GM23338 (cell line): ENCODE results near the gene TNS3. TPM values are rescaled to one million over a fixed set of nuclear protein-coding genes. Genes with fewer than 3 reads are reported as not detected.

Experiments used
- ATAC-seq: fragments of 200-7000 bp; cut with Tn5 transposase; 3 replicates; pipeline ENCODE4 v1.9.1; 2020
- DNase-seq: peaks from one replicate; pipeline ENCODE4 v3.0.0-alpha.2; 2015; ENCODE audit warnings: low spot score
- H2AFZ ChIP-seq: fragments of 200-600 bp; sonication (generic); 2 replicates; pipeline ENCODE4 v1.8.0; 2016; ENCODE audit warnings: antibody characterized with exemption, mild to moderate bottlenecking, moderate library complexity
- H3F3A ChIP-seq: fragments of 200-600 bp; sonication (generic); replicated peaks from 2 replicates; pipeline ENCODE4 v1.8.0; 2017; ENCODE audit warnings: antibody characterized with exemption, mixed run types, low read depth
- H3K27ac ChIP-seq: fragments of 200-600 bp; sonication (generic); 2 replicates; pipeline ENCODE4 v1.6.1; 2016; ENCODE audit warnings: low read depth
- H3K27me3 ChIP-seq: fragments of 200-600 bp; sonication (generic); 2 replicates; pipeline ENCODE4 v1.8.0; 2016; ENCODE audit warnings: mild to moderate bottlenecking, mixed run types, moderate library complexity; ENCODE audit not compliant: insufficient read depth
- H3K36me3 ChIP-seq: fragments of 200-600 bp; sonication (generic); 2 replicates; pipeline ENCODE4 v1.8.0; 2016; ENCODE audit warnings: mild to moderate bottlenecking; ENCODE audit not compliant: insufficient read depth
- H3K4me1 ChIP-seq: fragments of 200-600 bp; sonication (generic); 2 replicates; pipeline ENCODE4 v1.8.0; 2016; ENCODE audit warnings: mild to moderate bottlenecking, moderate library complexity; ENCODE audit not compliant: insufficient read depth
- H3K4me2 ChIP-seq: fragments of 200-600 bp; sonication (generic); 2 replicates; pipeline ENCODE4 v1.7.1; 2017; ENCODE audit warnings: mixed run types
- H3K4me3 ChIP-seq: fragments of 200-600 bp; sonication (generic); 2 replicates; pipeline ENCODE4 v1.6.1; 2016; ENCODE audit warnings: mixed run types
- H3K79me2 ChIP-seq: fragments of 200-600 bp; sonication (generic); replicated peaks from 2 replicates; pipeline ENCODE4 v1.8.0; 2017; ENCODE audit warnings: mild to moderate bottlenecking; ENCODE audit not compliant: insufficient read depth
- H3K9me2 ChIP-seq: fragments of 200-600 bp; sonication (generic); 2 replicates; pipeline ENCODE4 v1.8.0; 2017; ENCODE audit not compliant: insufficient read depth
- H4K20me1 ChIP-seq: fragments of 200-600 bp; sonication (generic); replicated peaks from 2 replicates; pipeline ENCODE4 v1.8.0; 2017; ENCODE audit warnings: mild to moderate bottlenecking; ENCODE audit not compliant: insufficient read depth
- H3K27ac Mint-ChIP-seq: 2 replicates; pipeline ENCODE4 v1.8.0; 2020; ENCODE audit warnings: inconsistent platforms, mild to moderate bottlenecking, moderate library complexity, mixed read lengths
- H3K27me3 Mint-ChIP-seq: 3 replicates; pipeline ENCODE4 v1.8.0; 2022; ENCODE audit warnings: low read depth, mild to moderate bottlenecking, moderate library complexity, mixed read lengths, inconsistent platforms; ENCODE audit not compliant: insufficient read depth, poor library complexity
- H3K36me3 Mint-ChIP-seq: 3 replicates; pipeline ENCODE4 v1.8.0; 2021; ENCODE audit warnings: low read depth, mild to moderate bottlenecking, inconsistent platforms, moderate library complexity, mixed read lengths
- H3K4me1 Mint-ChIP-seq: 3 replicates; pipeline ENCODE4 v1.8.0; 2020; ENCODE audit warnings: mild to moderate bottlenecking, inconsistent platforms, mixed read lengths
- H3K4me3 Mint-ChIP-seq: 3 replicates; pipeline ENCODE4 v1.8.0; 2021; ENCODE audit warnings: moderate library complexity, mild to moderate bottlenecking, inconsistent platforms, mixed read lengths
- H3K9me3 Mint-ChIP-seq: 3 replicates; pipeline ENCODE4 v1.8.0; 2020; ENCODE audit warnings: moderate library complexity, mild to moderate bottlenecking, inconsistent platforms, mixed read lengths
- CREB1 ChIP-seq: fragments of 250-450 bp; sonication (Bioruptor Pico); IDR thresholded peaks from 2 replicates; pipeline ENCODE4 v1.5.0; 2020; ENCODE audit warnings: low read depth, mild to moderate bottlenecking, moderate library complexity
- EZH2 ChIP-seq: fragments of 200-600 bp; sonication (generic); IDR thresholded peaks from one replicate; pipeline ENCODE4 v1.8.0; 2017; ENCODE audit warnings: antibody characterized with exemption, mild to moderate bottlenecking, low read depth; ENCODE audit not compliant: unreplicated experiment
- EZH2phosphoT487 ChIP-seq: fragments of 200-600 bp; sonication (generic); IDR thresholded peaks from one replicate; pipeline ENCODE4 v1.8.1; 2018; ENCODE audit warnings: antibody characterized with exemption; ENCODE audit not compliant: unreplicated experiment
- JUNB ChIP-seq: IDR thresholded peaks from one replicate; pipeline ENCODE4 v1.6.1; 2016; ENCODE audit warnings: antibody characterized with exemption; ENCODE audit not compliant: unreplicated experiment
- NANOG ChIP-seq: IDR thresholded peaks from 2 replicates; pipeline ENCODE4 v1.6.1; 2016; ENCODE audit warnings: antibody characterized with exemption, borderline replicate concordance
- POLR2AphosphoS5 ChIP-seq: IDR thresholded peaks from 2 replicates; pipeline ENCODE4 v1.6.1; 2016; ENCODE audit warnings: antibody characterized with exemption, low read depth
- REST ChIP-seq: IDR thresholded peaks from one replicate; pipeline ENCODE4 v1.6.1; 2018; ENCODE audit warnings: antibody characterized with exemption; ENCODE audit not compliant: unreplicated experiment
- STAT1 ChIP-seq: IDR thresholded peaks from one replicate; pipeline ENCODE4 v1.6.1; 2016; ENCODE audit warnings: antibody characterized with exemption; ENCODE audit not compliant: unreplicated experiment
- ZNF114 ChIP-seq: fragments of 250-450 bp; sonication (Bioruptor Pico); IDR thresholded peaks from 2 replicates; pipeline ENCODE4 v1.5.0; 2020; ENCODE audit warnings: mild to moderate bottlenecking, moderate library complexity
- ZNF331 ChIP-seq: fragments of 250-450 bp; sonication (Bioruptor Pico); IDR thresholded peaks from 2 replicates; pipeline ENCODE4 v1.5.0; 2020; ENCODE audit warnings: low read depth, mild to moderate bottlenecking, moderate library complexity
- ZNF462 ChIP-seq: fragments of 250-450 bp; sonication (Bioruptor Pico); IDR thresholded peaks from 2 replicates; pipeline ENCODE4 v1.5.0; 2020; ENCODE audit warnings: mild to moderate bottlenecking, moderate library complexity
- polyA plus RNA-seq: library from polyadenylated mRNA; unstranded; fragments of >200 nt; fragmentation: Nextera tagmentation; extraction: Ambion mirVana; gene quantifications from 2 replicates; pipeline ENCODE4 v1.2.1, GENCODE V29; 2016
- total RNA-seq: library from RNA; depleted of rRNA; stranded (reverse); fragments of >200 nt; shearing (Covaris generic); gene quantifications from 2 replicates; pipeline ENCODE4 v1.2.3, GENCODE V29; 2014
- TF ChIP-seq, protein P1 (sequence below): IDR thresholded peaks from 2 replicates; pipeline ENCODE4 v1.6.1; 2016; ENCODE audit warnings: antibody characterized with exemption
- TF ChIP-seq, protein P2 (sequence below), 2 experiments: fragments of 200-600 bp in 1 of 2; sonication (generic) in 1 of 2; conservative IDR thresholded peaks; 2 replicates each; pipeline versions ENCODE4 v1.5.1 to v1.6.1; 2016 to 2017; ENCODE audit warnings: antibody characterized with exemption in 2 of 2, low read depth in 2 of 2, mild to moderate bottlenecking in 2 of 2, moderate library complexity in 1 of 2

TNS3 gene
- total and polyA plus RNA-seq, 2 experiments from 2014 or later: 6.2 to 28.7 TPM

DNA sequence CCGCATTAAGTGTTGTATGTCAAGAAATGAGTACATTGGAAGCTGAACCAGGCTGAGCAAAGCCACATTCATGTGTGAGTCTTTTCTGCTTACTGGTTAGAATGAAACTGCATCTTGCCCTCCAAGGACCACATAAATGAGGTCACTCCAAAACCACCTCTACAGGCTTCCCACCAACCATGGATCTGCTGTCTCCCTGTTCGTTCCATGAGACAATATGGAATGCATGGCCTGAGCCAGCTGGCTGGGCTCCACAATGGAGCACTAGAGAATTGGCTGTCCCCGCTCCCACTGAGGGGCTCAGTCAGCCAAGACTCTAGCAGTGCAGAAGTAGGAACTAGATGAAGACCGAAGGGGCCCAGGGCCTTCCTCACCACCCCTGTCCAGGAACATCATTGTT is 120.8 kb downstream of the TNS3 start:
- TF ChIP-seq REST: no peak
- no peak for TF ChIP-seq ZNF331 (CRISPR knock-in tag)
- TF ChIP-seq, protein P1, sequence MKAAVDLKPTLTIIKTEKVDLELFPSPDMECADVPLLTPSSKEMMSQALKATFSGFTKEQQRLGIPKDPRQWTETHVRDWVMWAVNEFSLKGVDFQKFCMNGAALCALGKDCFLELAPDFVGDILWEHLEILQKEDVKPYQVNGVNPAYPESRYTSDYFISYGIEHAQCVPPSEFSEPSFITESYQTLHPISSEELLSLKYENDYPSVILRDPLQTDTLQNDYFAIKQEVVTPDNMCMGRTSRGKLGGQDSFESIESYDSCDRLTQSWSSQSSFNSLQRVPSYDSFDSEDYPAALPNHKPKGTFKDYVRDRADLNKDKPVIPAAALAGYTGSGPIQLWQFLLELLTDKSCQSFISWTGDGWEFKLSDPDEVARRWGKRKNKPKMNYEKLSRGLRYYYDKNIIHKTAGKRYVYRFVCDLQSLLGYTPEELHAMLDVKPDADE: no peak
- TF ChIP-seq ZNF114 (CRISPR knock-in tag): no peak
- no peak for TF ChIP-seq POLR2AphosphoS5
- TF ChIP-seq, protein P2, sequence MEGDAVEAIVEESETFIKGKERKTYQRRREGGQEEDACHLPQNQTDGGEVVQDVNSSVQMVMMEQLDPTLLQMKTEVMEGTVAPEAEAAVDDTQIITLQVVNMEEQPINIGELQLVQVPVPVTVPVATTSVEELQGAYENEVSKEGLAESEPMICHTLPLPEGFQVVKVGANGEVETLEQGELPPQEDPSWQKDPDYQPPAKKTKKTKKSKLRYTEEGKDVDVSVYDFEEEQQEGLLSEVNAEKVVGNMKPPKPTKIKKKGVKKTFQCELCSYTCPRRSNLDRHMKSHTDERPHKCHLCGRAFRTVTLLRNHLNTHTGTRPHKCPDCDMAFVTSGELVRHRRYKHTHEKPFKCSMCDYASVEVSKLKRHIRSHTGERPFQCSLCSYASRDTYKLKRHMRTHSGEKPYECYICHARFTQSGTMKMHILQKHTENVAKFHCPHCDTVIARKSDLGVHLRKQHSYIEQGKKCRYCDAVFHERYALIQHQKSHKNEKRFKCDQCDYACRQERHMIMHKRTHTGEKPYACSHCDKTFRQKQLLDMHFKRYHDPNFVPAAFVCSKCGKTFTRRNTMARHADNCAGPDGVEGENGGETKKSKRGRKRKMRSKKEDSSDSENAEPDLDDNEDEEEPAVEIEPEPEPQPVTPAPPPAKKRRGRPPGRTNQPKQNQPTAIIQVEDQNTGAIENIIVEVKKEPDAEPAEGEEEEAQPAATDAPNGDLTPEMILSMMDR (conservative IDR thresholded peaks at IDR 0.05; ENCODE audit: low read depth in 2 of 2): no peak
- no peak for TF ChIP-seq STAT1
- TF ChIP-seq ZNF462 (CRISPR knock-in tag): no peak
- no peak for TF ChIP-seq CREB1 (CRISPR knock-in tag)
- TF ChIP-seq EZH2: no peak
- no peak for TF ChIP-seq JUNB
- TF ChIP-seq EZH2phosphoT487: no peak
- no peak for TF ChIP-seq NANOG
- Histone ChIP-seq H2AFZ (no peak overlapping the region), H3K36me3 (no peaks in the 10 kb centered on the region), H3K27me3 (no peaks in the 10 kb centered on the region), H4K20me1 (no peaks in the 10 kb centered on the region; the same call in 1 of the 2 replicates), H3K4me1 (no peaks in the 10 kb centered on the region), H3K27ac (no peak overlapping the region), H3F3A (no peaks in the 10 kb centered on the region), H3K4me2 (no peak overlapping the region), H3K4me3 (no peak overlapping the region), H3K9me2 (no peaks in the 10 kb centered on the region), H3K79me2 (no peaks in the 10 kb centered on the region)
- Mint-ChIP-seq H3K27me3 (peaks cover 2% of the 10 kb centered on the region), H3K9me3 (no peaks in the 10 kb centered on the region), H3K27ac (no peak overlapping the region), H3K4me3 (no peak overlapping the region), H3K4me1 (peaks cover 2% of the 10 kb centered on the region; the same call in 1 of the 3 replicates), H3K36me3 (no peaks in the 10 kb centered on the region)
- ATAC-seq (no peak), DNase-seq (no peak)
